GM12878 (cell line): ENCODE results near the gene MED19. TPM values are rescaled to one million over a fixed set of nuclear protein-coding genes. Genes with fewer than 3 reads are reported as not detected.

Experiments
- ATAC-seq: fragments of 200-7000 bp; cut with Tn5 transposase; 3 replicates; pipeline ENCODE4 v1.9.1; 2020; ENCODE audit warnings: mild to moderate bottlenecking, moderate library complexity
- BruUV-seq: library from RNA; stranded (reverse); fragments of 400-500 nt; replicated peaks from 2 replicates; lab custom pipeline; 2021; lab: Mats Ljungman, UMichigan
- CTCF ChIA-PET: fragments of 300-600 bp; sonication (Branson Sonifier 250); formaldehyde crosslinking; extraction: SDS; loops from one replicate; lab custom pipeline; 2021; ENCODE audit warnings: inconsistent platforms; lab: Yijun Ruan, JAX
- POLR2A ChIA-PET: fragments of 350-600 bp; formaldehyde crosslinking; extraction: SDS; loops from one replicate; lab custom pipeline; 2021; ENCODE audit warnings: inconsistent platforms; lab: Charles Lee
- RAD21 ChIA-PET: fragments of 300-600 bp; sonication (Branson Sonifier 250); formaldehyde crosslinking; loops from one replicate; lab custom pipeline; 2023; ENCODE audit warnings: antibody characterized with exemption; ENCODE audit not compliant: unreplicated experiment; lab: Charles Lee
- SMC1A ChIA-PET: fragments of 300-600 bp; sonication (Branson Sonifier 250); formaldehyde crosslinking; loops from one replicate; lab custom pipeline; 2023; ENCODE audit not compliant: unreplicated experiment, uncharacterized antibody; lab: Charles Lee
- DNase-seq: peaks from one replicate; pipeline ENCODE4 v3.0.0-alpha.2; 2011; ENCODE audit warnings: low read depth, low spot score
- FAIRE-seq: peaks from 3 replicates; lab custom pipeline; 2011; peaks lifted over from hg19 to GRCh38; lab: Jason Lieb, UNC
- H2AFZ ChIP-seq: 2 replicates; pipeline ENCODE4 v1.6.0; 2011; ENCODE audit warnings: low read depth, low read length, control low read depth; ENCODE audit not compliant: control insufficient read depth
- H3K27ac ChIP-seq: 2 replicates; pipeline ENCODE4 v1.5.1; 2011; ENCODE audit warnings: control low read depth; ENCODE audit not compliant: control insufficient read depth, insufficient read depth
- H3K27me3 ChIP-seq, 2 experiments: replicated peaks in 1 of 2; 2 replicates each; pipeline versions ENCODE4 v1.6.0 to v1.6.1; 2011; ENCODE audit warnings: low read length in 1 of 2; ENCODE audit not compliant: control insufficient read depth in 2 of 2, insufficient read depth in 2 of 2
- H3K36me3 ChIP-seq, 2 experiments: 2 replicates each; pipeline ENCODE4 v1.5.1; 2011; ENCODE audit warnings: low read length in 1 of 2; ENCODE audit not compliant: control insufficient read depth in 2 of 2, insufficient read depth in 2 of 2
- H3K4me1 ChIP-seq: 2 replicates; pipeline ENCODE4 v1.6.1; 2011; ENCODE audit warnings: mild to moderate bottlenecking, low read length, moderate library complexity, mixed read lengths; ENCODE audit not compliant: control insufficient read depth, insufficient read depth
- H3K4me2 ChIP-seq: 2 replicates; pipeline ENCODE4 v1.6.0; 2011; ENCODE audit warnings: control low read depth; ENCODE audit not compliant: control insufficient read depth, insufficient read depth
- H3K4me3 ChIP-seq: fragments of 200-600 bp; sonication (generic); 2 replicates; pipeline ENCODE4 v1.5.1; 2016
- H3K79me2 ChIP-seq: 2 replicates; pipeline ENCODE4 v1.6.0; 2011; ENCODE audit warnings: low read length; ENCODE audit not compliant: control insufficient read depth, insufficient read depth
- H3K9ac ChIP-seq: 2 replicates; pipeline ENCODE4 v1.8.0; 2011; ENCODE audit warnings: low read length, control low read depth, mixed read lengths; ENCODE audit not compliant: control insufficient read depth, insufficient read depth
- H3K9me3 ChIP-seq: replicated peaks from 3 replicates; pipeline ENCODE4 v1.5.1; 2011; ENCODE audit warnings: mild to moderate bottlenecking, low read length; ENCODE audit not compliant: control insufficient read depth, insufficient read depth
- H4K20me1 ChIP-seq: 2 replicates; pipeline ENCODE4 v1.6.0; 2011; ENCODE audit not compliant: control insufficient read depth, insufficient read depth
- ASH2L ChIP-seq: fragments of 300-600, 200-600 bp; sonication (generic); IDR thresholded peaks from 2 replicates; pipeline ENCODE4 v1.6.1; 2017; ENCODE audit warnings: low read depth, mild to moderate bottlenecking, borderline replicate concordance
- CREM ChIP-seq: IDR thresholded peaks from 2 replicates; pipeline ENCODE4 v1.6.1; 2014; ENCODE audit warnings: antibody characterized with exemption, low read depth
- EGR1 ChIP-seq, 2 experiments: IDR thresholded peaks; 1 replicate in 1 of 2; 2 replicates in 1 of 2; pipeline ENCODE4 v1.6.1; 2011 to 2012; ENCODE audit warnings: low read depth in 2 of 2, low read length in 2 of 2, borderline replicate concordance in 1 of 2, mild to moderate bottlenecking in 1 of 2, moderate library complexity in 1 of 2
- FOXK2 ChIP-seq: fragments of 450-650 bp; IDR thresholded peaks from 2 replicates; pipeline ENCODE4 v1.6.1; 2017; ENCODE audit warnings: mild to moderate bottlenecking, moderate library complexity
- FOXM1 ChIP-seq: IDR thresholded peaks from 2 replicates; pipeline ENCODE4 v1.6.1; 2012; ENCODE audit warnings: low read depth, mild to moderate bottlenecking, inconsistent platforms, low read length, moderate library complexity
- GATAD2B ChIP-seq: fragments of 450-650 bp; conservative IDR thresholded peaks from 2 replicates; pipeline ENCODE4 v1.6.1; 2017; ENCODE audit warnings: low read depth, mild to moderate bottlenecking, moderate library complexity
- KAT2A ChIP-seq: conservative IDR thresholded peaks from 2 replicates; pipeline ENCODE4 v1.6.1; 2011; ENCODE audit warnings: low read depth, low read length; ENCODE audit not compliant: control insufficient read depth
- LARP7 ChIP-seq: fragments of 450-650 bp; IDR thresholded peaks from 2 replicates; pipeline ENCODE4 v1.6.1; 2017; ENCODE audit warnings: mild to moderate bottlenecking
- NFYA ChIP-seq: IDR thresholded peaks from 2 replicates; pipeline ENCODE4 v1.6.1; 2011; ENCODE audit warnings: low read depth, mild to moderate bottlenecking, low read length, improper control_type of control experiment, borderline replicate concordance
- NR2C2 ChIP-seq: IDR thresholded peaks from 2 replicates; pipeline ENCODE4 v1.6.1; 2011; ENCODE audit warnings: borderline replicate concordance, low read depth; ENCODE audit not compliant: control insufficient read depth, insufficient read length
- POLR2AphosphoS2 ChIP-seq: IDR thresholded peaks from 2 replicates; pipeline ENCODE4 v1.6.1; 2011; ENCODE audit warnings: low read depth, mild to moderate bottlenecking, low read length, improper control_type of control experiment, moderate library complexity
- SMAD1 ChIP-seq: fragments of 450-650 bp; IDR thresholded peaks from 2 replicates; pipeline ENCODE4 v1.6.1; 2018; ENCODE audit warnings: mild to moderate bottlenecking, low read depth; ENCODE audit not compliant: partially characterized antibody
- YY1 ChIP-seq: IDR thresholded peaks from 2 replicates; pipeline ENCODE4 v1.6.1; 2011; ENCODE audit warnings: low read depth, mild to moderate bottlenecking, low read length
- ZNF24 ChIP-seq: fragments of 450-650 bp; IDR thresholded peaks from 2 replicates; pipeline ENCODE4 v1.6.1; 2017; ENCODE audit warnings: antibody characterized with exemption, mild to moderate bottlenecking
- ZNF622 ChIP-seq: fragments of 450-650 bp; IDR thresholded peaks from 2 replicates; pipeline ENCODE4 v1.6.1; 2017; ENCODE audit warnings: mild to moderate bottlenecking, inconsistent platforms
- ZSCAN29 ChIP-seq: fragments of 450-650 bp; IDR thresholded peaks from 2 replicates; pipeline ENCODE4 v1.6.1; 2017; ENCODE audit warnings: mild to moderate bottlenecking, moderate library complexity
- WGBS: methylation state at CpG from one replicate; pipeline ENCODE4 v1.1.6; 2016; ENCODE audit warnings: low lambda C conversion rate; ENCODE audit not compliant: insufficient replicate concordance, insufficient coverage; ENCODE audit errors: missing lambda C conversion rate; 5-methylcytosine and 5-hydroxymethylcytosine counted together
- in situ Hi-C: fragments of 300-500 bp; cut with MboI; formaldehyde crosslinking; loops from 9 replicates; pipeline ENCODE4 v1.14.3; 2018; ENCODE audit warnings: mixed read lengths
- intact Hi-C: fragments of 100-400 bp; cut with micrococcal nuclease; formaldehyde crosslinking; loops from one replicate; pipeline ENCODE4 v1.14.2; 2022; ENCODE audit not compliant: unreplicated experiment
- polyA plus RNA-seq, 11 experiments: library from polyadenylated mRNA; depleted of rRNA in 4 of 11; unstranded in 6 of 11; stranded (reverse) in 5 of 11; fragments of >200 nt; fragmentation: Nextera tagmentation in 4 of 11; fragmentation: Illumina TruSeq in 1 of 11; extraction: Ambion mirVana in 4 of 11; extraction: Trizol in 1 of 11; gene quantifications; 1 replicate in 1 of 11; 2 replicates in 10 of 11; pipeline versions ENCODE4 v1.2.1 to v1.2.3, GENCODE V29; 2011 to 2016; ENCODE audit warnings: inconsistent platforms in 2 of 11, missing spikeins in 2 of 11, low read depth in 1 of 11
- total RNA-seq, 4 experiments: library from RNA; depleted of rRNA in 3 of 4; stranded (reverse); fragments of >200 nt in 3 of 4; fragmentation: Illumina TruSeq in 1 of 4; extraction: Trizol in 1 of 4; gene quantifications; 2 replicates each; pipeline versions ENCODE4 v1.2.1 to v1.2.3, GENCODE V29; 2013 to 2021

MED19 gene
- total and polyA plus RNA-seq, 10 of the 15 experiments (the other 5 are each of a cell fraction or from before 2014, with no cell fraction given) = 4.9 to 28.2 (median 17.3) TPM

DNA sequence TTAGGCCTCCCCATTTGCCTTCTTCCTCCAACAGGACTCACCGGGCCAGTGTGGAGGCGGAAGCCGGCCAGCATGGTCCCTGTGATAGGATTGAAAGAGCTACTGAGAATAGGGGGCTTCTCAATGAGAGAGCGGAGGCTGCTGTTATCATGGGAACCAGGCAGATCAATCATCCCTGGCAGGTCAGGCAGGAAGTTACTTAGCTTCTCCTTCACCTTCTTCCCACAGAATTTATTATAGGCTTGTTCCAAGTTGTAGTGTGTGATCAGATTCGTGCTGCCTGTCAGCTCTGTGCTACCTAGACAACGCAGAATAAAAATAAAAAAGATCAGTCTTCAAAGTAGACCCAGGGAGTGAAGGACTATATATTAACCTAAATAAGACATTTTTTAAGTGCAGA is 7.1 kb downstream of the MED19 start:
- Histone ChIP-seq H3K79me2 (0 out of 2 replicates have a peak, but pooled peaks cover 3% of the 10 kb centered on the region), H3K4me2 (no peak overlapping the region), H3K9me3 (no peaks in the 10 kb centered on the region), H3K4me3 (no peak overlapping the region), H3K36me3 (peaks cover 5 to 22% of the 10 kb centered on the region in 2 experiments), H3K9ac (no peak overlapping the region), H3K27me3 (no peaks in the 10 kb centered on the region), H3K4me1 (peaks cover 2% of the 10 kb centered on the region), H4K20me1 (no peaks in the 10 kb centered on the region), H3K27ac (no peak overlapping the region), H2AFZ (no peak overlapping the region)
- ATAC-seq (no peak), DNase-seq (no peak), FAIRE-seq (no peak)
- WGBS = 98% methylated on average over 6 of the region's 6 CpGs
- RAD21 ChIA-PET = no interaction called here
- intact Hi-C loops = no loop called here
- CTCF ChIA-PET = no interaction called here
- BruUV-seq = no TSS peak
- TF ChIP-seq FOXM1 (no peak), CREM (no peak), FOXK2 (no peak)
- POLR2A ChIA-PET = no interaction called here
- SMC1A ChIA-PET = interaction anchor here (0.9 to 2.0 kb wide), 3 partner anchors 10 to 96 kb away, joined by 3 to 7 read pairs (median 4); no protein-coding TSS in a partner anchor
- in situ Hi-C loops = no loop called here

DNA sequence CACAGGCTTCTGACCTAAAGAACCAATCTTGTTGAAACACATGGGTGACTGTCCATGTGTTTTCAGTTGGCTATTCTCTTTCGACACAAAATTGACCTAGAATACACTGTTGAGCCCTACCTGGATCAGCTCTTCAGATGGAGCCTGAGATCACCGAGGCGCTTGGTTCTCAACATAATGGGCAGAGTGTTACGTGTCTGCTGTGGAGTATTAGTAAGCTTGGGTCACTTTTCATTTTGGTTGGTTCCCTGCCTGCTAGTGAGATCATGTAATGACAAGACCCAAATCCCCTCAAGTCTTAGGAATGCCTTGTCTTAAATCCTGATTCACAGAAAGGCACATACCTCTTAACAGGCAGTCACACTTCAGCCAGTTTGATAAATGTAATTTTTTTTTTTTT is 8.7 kb downstream of the MED19 start:
- Histone ChIP-seq H3K79me2 (no peaks in the 10 kb centered on the region), H3K9me3 (no peaks in the 10 kb centered on the region), H2AFZ (no peak overlapping the region), H3K27ac (no peak overlapping the region), H3K27me3 (no peaks in the 10 kb centered on the region), H4K20me1 (no peaks in the 10 kb centered on the region), H3K4me3 (no peak overlapping the region), H3K9ac (no peak overlapping the region), H3K4me2 (no peak overlapping the region), H3K36me3 (peaks cover 17 to 37% of the 10 kb centered on the region in 2 experiments), H3K4me1 (no peaks in the 10 kb centered on the region)
- no peak for DNase-seq
- FAIRE-seq = no peak
- 99% methylated on average over 4 of the region's 4 CpGs for WGBS
- SMC1A ChIA-PET = interaction anchor here (0.6 to 2.0 kb wide), 6 partner anchors 25 to 98 kb away, joined by 3 to 7 read pairs (median 4); no protein-coding TSS in a partner anchor
- no peak for TF ChIP-seq ZNF24
- TF ChIP-seq EGR1 (IDR thresholded peaks at IDR 0.05; ENCODE audit: borderline replicate concordance in 1 of 2, low read depth in 2 of 2, low read length in 2 of 2) = no peak
- TF ChIP-seq ZNF622 = no peak
- no peak for TF ChIP-seq NR2C2
- TF ChIP-seq GATAD2B = no peak
- TF ChIP-seq SMAD1 = no peak
- no peak for TF ChIP-seq YY1
- TF ChIP-seq KAT2A = no peak
- TF ChIP-seq ZSCAN29 = no peak
- no peak for TF ChIP-seq CREM
- TF ChIP-seq ASH2L = no peak
- no peak for TF ChIP-seq POLR2AphosphoS2
- TF ChIP-seq NFYA = no peak
- no peak for TF ChIP-seq LARP7
- no peak for ATAC-seq
- CTCF ChIA-PET = interaction anchor here (1.0 to 1.2 kb wide), 2 partner anchors 38 to 97 kb away, joined by 3 to 9 read pairs; partner anchors contain the start of gene SELENOH
- intact Hi-C loops (no loop called here), in situ Hi-C loops (no loop called here)
- RAD21 ChIA-PET = interaction anchor here (0.7 to 2.1 kb wide), 5 partner anchors 28 to 1254 kb away, joined by 3 to 12 read pairs (median 3); no protein-coding TSS in a partner anchor
- no TSS peak for BruUV-seq
- POLR2A ChIA-PET = interaction anchor here (0.9 kb wide), 1 partner anchor 18 kb away, joined by 3 read pairs; no protein-coding TSS in a partner anchor
